B cell (primary cell): ENCODE measurements around the gene PSMD11. TPM values are rescaled to one million over a fixed set of nuclear protein-coding genes. Genes with fewer than 3 reads are reported as not detected.

ENCODE experiments used
- ATAC-seq: fragments of 200-7000 bp; cut with Tn5 transposase; one replicate; pipeline ENCODE4 v1.10.0; 2021; ENCODE audit warnings: low read depth, mild to moderate bottlenecking, moderate number of reproducible peaks, moderate library complexity
- CTCF ChIA-PET: fragments of 350-600 bp; sonication (Branson Sonifier 250); formaldehyde crosslinking; loops from one replicate; lab custom pipeline; 2021; ENCODE audit warnings: antibody characterized with exemption, inconsistent platforms; lab: Charles Lee
- POLR2A ChIA-PET: fragments of 350-600 bp; sonication (Branson Sonifier 250); formaldehyde crosslinking; loops from one replicate; lab custom pipeline; 2021; ENCODE audit warnings: antibody characterized with exemption; lab: Charles Lee
- DNase-seq: peaks from one replicate; pipeline ENCODE4 v3.0.0; 2013
- H2AFZ ChIP-seq: 2 replicates; pipeline ENCODE4 v1.6.1; 2012; ENCODE audit warnings: mild to moderate bottlenecking, low read depth, low read length; ENCODE audit not compliant: insufficient read depth, poor library complexity, severe bottlenecking
- H3K27ac ChIP-seq, 2 donors: 1 replicate in 1 of 2; 2 replicates in 1 of 2; pipeline ENCODE4 v1.5.1; 2012 to 2013; ENCODE audit warnings: low read length in 2 of 2, mild to moderate bottlenecking in 2 of 2, moderate library complexity in 1 of 2
- H3K27me3 ChIP-seq, 4 experiments: fragments of 200-600 bp in 1 of 4; sonication (generic) in 1 of 4; replicated peaks in 1 of 4; 1 replicate in 2 of 4; 2 replicates in 2 of 4; pipeline versions ENCODE4 v1.6.1 to v1.7.0; 2013 to 2016; ENCODE audit warnings: low read length in 3 of 4, mild to moderate bottlenecking in 2 of 4, mixed read lengths in 1 of 4, moderate library complexity in 1 of 4; ENCODE audit not compliant: insufficient read depth in 4 of 4, control insufficient read depth in 3 of 4; ENCODE audit errors: control extremely low read depth in 1 of 4
- H3K36me3 ChIP-seq, 2 experiments: replicated peaks in 1 of 2; 1 replicate in 1 of 2; 2 replicates in 1 of 2; pipeline versions ENCODE4 v1.6.1 to v1.7.1; 2013; ENCODE audit warnings: low read length in 1 of 2; ENCODE audit not compliant: insufficient read depth in 2 of 2, control insufficient read depth in 1 of 2; ENCODE audit errors: control extremely low read depth in 1 of 2, extremely low read depth in 1 of 2
- H3K4me1 ChIP-seq, 2 donors: fragments of 200-600 bp in 1 of 2; sonication (generic) in 1 of 2; 1 replicate in 1 of 2; 2 replicates in 1 of 2; pipeline versions ENCODE4 v1.5.1 to v1.6.1; 2013 to 2017; ENCODE audit warnings: low read length in 2 of 2; ENCODE audit not compliant: control insufficient read depth in 2 of 2, insufficient read depth in 2 of 2
- H3K4me2 ChIP-seq: replicated peaks from 2 replicates; pipeline ENCODE3; 2012; ENCODE audit warnings: mild to moderate bottlenecking, low read depth, low read length; ENCODE audit not compliant: poor library complexity, severe bottlenecking
- H3K4me3 ChIP-seq, 5 experiments: fragments of 200-600 bp in 1 of 5; sonication (generic) in 1 of 5; 1 replicate in 3 of 5; 2 replicates in 2 of 5; pipeline versions ENCODE4 v1.5.1 to v1.7.0; 2011 to 2016; ENCODE audit warnings: low read length in 4 of 5, mild to moderate bottlenecking in 4 of 5, low read depth in 2 of 5, control low read depth in 1 of 5, moderate library complexity in 1 of 5; ENCODE audit not compliant: insufficient read depth in 1 of 5; ENCODE audit errors: control extremely low read depth in 1 of 5, extremely low read depth in 1 of 5
- H3K79me2 ChIP-seq: fragments of 200-600 bp; sonication (generic); one replicate; pipeline ENCODE4 v1.6.0; 2016; ENCODE audit warnings: low read length; ENCODE audit not compliant: control insufficient read depth, insufficient read depth
- H3K9ac ChIP-seq: fragments of 200-600 bp; sonication (generic); 2 replicates; pipeline ENCODE4 v1.6.1; 2017; ENCODE audit warnings: mild to moderate bottlenecking, low read length, moderate library complexity
- H3K9me3 ChIP-seq, 3 donors: one replicate each; pipeline versions ENCODE4 v1.6.1 to v1.7.1; 2013; ENCODE audit warnings: low read length in 2 of 3; ENCODE audit not compliant: control insufficient read depth in 2 of 3, insufficient read depth in 1 of 3; ENCODE audit errors: control extremely low read depth in 1 of 3
- H4K20me1 ChIP-seq: 2 replicates; pipeline ENCODE4 v1.6.0; 2012; ENCODE audit warnings: mild to moderate bottlenecking, low read length; ENCODE audit not compliant: insufficient read depth, control insufficient read depth, poor library complexity, severe bottlenecking
- H3K27ac Mint-ChIP-seq: one replicate; pipeline ENCODE4 v1.8.0; 2021; ENCODE audit warnings: mixed read lengths
- H3K27me3 Mint-ChIP-seq: one replicate; pipeline ENCODE4 v1.8.0; 2021; ENCODE audit warnings: mixed read lengths
- H3K4me1 Mint-ChIP-seq: one replicate; pipeline ENCODE4 v1.8.0; 2021; ENCODE audit warnings: mixed read lengths
- H3K4me3 Mint-ChIP-seq: one replicate; pipeline ENCODE4 v1.8.0; 2021; ENCODE audit warnings: mixed read lengths
- H3K9me3 Mint-ChIP-seq: one replicate; pipeline ENCODE4 v1.8.0; 2022; ENCODE audit warnings: mixed read lengths; ENCODE audit not compliant: insufficient read depth
- CTCF ChIP-seq: fragments of 200-600 bp; IDR thresholded peaks from one replicate; pipeline ENCODE4 v1.8.0; 2022; ENCODE audit warnings: antibody characterized with exemption, mild to moderate bottlenecking
- EZH2 ChIP-seq: IDR thresholded peaks from 2 replicates; pipeline ENCODE4 v1.6.1; 2012; ENCODE audit warnings: borderline replicate concordance, low read depth, mild to moderate bottlenecking, moderate library complexity, low read length; ENCODE audit not compliant: insufficient read depth, poor library complexity, severe bottlenecking
- WGBS: methylation state at CpG from one replicate; pipeline ENCODE4 v1.1.5; 2013; ENCODE audit warnings: missing lambda C conversion rate; ENCODE audit not compliant: insufficient coverage; 5-methylcytosine and 5-hydroxymethylcytosine counted together
- intact Hi-C: fragments of 100-400 bp; cut with micrococcal nuclease; formaldehyde crosslinking; loops from one replicate; pipeline ENCODE4 v1.10.0; 2022
- polyA plus RNA-seq: library from polyadenylated mRNA; depleted of rRNA; stranded (reverse); fragments of >200 nt; gene quantifications from 2 replicates; pipeline ENCODE4 v1.2.3, GENCODE V29; 2012
- total RNA-seq, 2 donors: library from RNA; stranded (reverse); fragments of 120-200 nt in 1 of 2; gene quantifications; 1 replicate in 1 of 2; 2 replicates in 1 of 2; pipeline versions ENCODE4 v1.2.3 to v1.2.4, GENCODE V29; 2013 to 2022

The PSMD11 gene
- total and polyA plus RNA-seq, 2 donors (not counting 1 experiment from before 2014, with no cell fraction given) = 23.8 to 73.4 TPM

GRCh38 chr17:32519228-32520103, 75.2 kb downstream of the PSMD11 start:
- intact Hi-C loops = loop anchor here (5.0 kb wide), 1 partner anchor 88 kb away; no protein-coding TSS in a partner anchor
- Histone ChIP-seq H4K20me1 (no peaks in the 10 kb centered on the region), H3K4me1 (peaks cover 90 to 96% of the 10 kb centered on the region in 2 donors), H3K4me3 (peak overlapping the region; percentile 33 to 68 (median 47)), H3K27ac (peak overlapping the region; percentile 69 to 79), H3K36me3 (no peaks in the 10 kb centered on the region), H3K27me3 (no peaks in the 10 kb centered on the region), H3K79me2 (no peaks in the 10 kb centered on the region), H2AFZ (peak overlapping the region; percentile 70), H3K9me3 (peaks cover 0 to 4% (median 0%) of the 10 kb centered on the region in 3 donors), H3K4me2 (peak overlapping the region; percentile 89), H3K9ac (peak overlapping the region; percentile 62)
- Mint-ChIP-seq H3K9me3 (no peaks in the 10 kb centered on the region), H3K27ac (peak overlapping the region; percentile 90), H3K4me1 (peaks cover 85% of the 10 kb centered on the region), H3K27me3 (no peaks in the 10 kb centered on the region), H3K4me3 (peak overlapping the region; percentile 88)
- under 1% methylated on average over 55 of the region's 61 CpGs for WGBS
- POLR2A ChIA-PET = interaction anchor here (0.7 to 1.3 kb wide), 2 partner anchors 30 to 31 kb away, joined by 3 to 4 read pairs; no protein-coding TSS in a partner anchor
- DNase-seq = peak; percentile 80
- ATAC-seq = peak; percentile 26
- TF ChIP-seq EZH2 (no peak), CTCF (no peak)
- CTCF ChIA-PET = interaction anchor here (0.8 to 1.6 kb wide), 2 partner anchors 30 to 36 kb away, joined by 3 to 5 read pairs; no protein-coding TSS in a partner anchor
